Upper lobe of left lung (tissue), 4 donors: ENCODE results near the gene TMA7B.

ENCODE experiments used
- EP300 ChIP-seq, 4 donors: sonication (generic); formaldehyde crosslinking; IDR thresholded peaks; one replicate each; pipeline ENCODE4 v1.5.1; 2017; ENCODE audit warnings: antibody characterized with exemption in 4 of 4, control low read depth in 2 of 4
- POLR2A ChIP-seq, 4 donors: fragments of 450-650 bp; IDR thresholded peaks; one replicate each; pipeline ENCODE4 v1.5.1; 2016 to 2017; ENCODE audit warnings: antibody characterized with exemption in 4 of 4, mild to moderate bottlenecking in 2 of 4
- TF ChIP-seq, protein P1 (sequence below), 6 experiments: fragments of 450-650 bp in 4 of 6; fragments of 200-600 bp in 2 of 6; sonication (generic) in 2 of 6; IDR thresholded peaks; one replicate each; pipeline ENCODE4 v1.5.1; 2016 to 2019; ENCODE audit warnings: antibody characterized with exemption in 6 of 6

DNA sequence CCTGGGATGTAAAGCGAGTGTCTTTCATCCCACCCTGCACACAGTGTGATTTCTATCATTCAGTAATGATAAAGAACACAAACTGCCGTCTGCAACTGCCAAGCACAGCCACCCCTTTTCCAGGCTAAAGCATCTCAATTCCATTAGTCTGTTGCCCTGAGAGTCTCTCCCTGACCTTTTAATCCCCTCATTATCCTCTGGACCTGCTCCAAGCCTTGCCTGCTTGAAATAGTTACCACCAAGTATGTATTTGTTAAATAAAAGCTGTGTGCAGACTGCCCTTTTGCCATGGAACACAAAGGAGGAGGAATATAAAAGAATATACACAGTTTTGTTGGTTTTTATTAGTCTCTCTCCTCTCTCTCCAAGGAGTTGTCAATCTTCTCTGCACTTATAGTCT lies 46.3 kb upstream of the TMA7B start:
- TF ChIP-seq, protein P1, sequence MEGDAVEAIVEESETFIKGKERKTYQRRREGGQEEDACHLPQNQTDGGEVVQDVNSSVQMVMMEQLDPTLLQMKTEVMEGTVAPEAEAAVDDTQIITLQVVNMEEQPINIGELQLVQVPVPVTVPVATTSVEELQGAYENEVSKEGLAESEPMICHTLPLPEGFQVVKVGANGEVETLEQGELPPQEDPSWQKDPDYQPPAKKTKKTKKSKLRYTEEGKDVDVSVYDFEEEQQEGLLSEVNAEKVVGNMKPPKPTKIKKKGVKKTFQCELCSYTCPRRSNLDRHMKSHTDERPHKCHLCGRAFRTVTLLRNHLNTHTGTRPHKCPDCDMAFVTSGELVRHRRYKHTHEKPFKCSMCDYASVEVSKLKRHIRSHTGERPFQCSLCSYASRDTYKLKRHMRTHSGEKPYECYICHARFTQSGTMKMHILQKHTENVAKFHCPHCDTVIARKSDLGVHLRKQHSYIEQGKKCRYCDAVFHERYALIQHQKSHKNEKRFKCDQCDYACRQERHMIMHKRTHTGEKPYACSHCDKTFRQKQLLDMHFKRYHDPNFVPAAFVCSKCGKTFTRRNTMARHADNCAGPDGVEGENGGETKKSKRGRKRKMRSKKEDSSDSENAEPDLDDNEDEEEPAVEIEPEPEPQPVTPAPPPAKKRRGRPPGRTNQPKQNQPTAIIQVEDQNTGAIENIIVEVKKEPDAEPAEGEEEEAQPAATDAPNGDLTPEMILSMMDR (IDR thresholded peaks at IDR 0.05): no peak
- TF ChIP-seq POLR2A (IDR thresholded peaks at IDR 0.05): no peak
- no peak for TF ChIP-seq EP300 (IDR thresholded peaks at IDR 0.05)
